NK-92 (cell line): ENCODE data around the gene ASMTL.
"Not testable (repeated sequence)": the region's sequence is repeated elsewhere in the genome, so short reads cannot be mapped to it uniquely, and the experiment has no call there.

ENCODE experiments used
- DNase-seq: peaks from one replicate; lab custom pipeline; 2025; ENCODE audit not compliant: unreplicated experiment; lab: John Stamatoyannopoulos, UW

The ASMTL gene

GRCh38 chrX:1416327-1416784, 36.4 kb downstream of the ASMTL start:
- DNase-seq: no peak

GRCh38 chrX:1412551-1413161, 40.1 kb downstream of the ASMTL start:
- DNase-seq: no peak

- DNase-seq: no peak
Observed at GRCh38 chrX:1411326-1411725, 41.4 kb downstream of the ASMTL start.

- no peak for DNase-seq
Observed at GRCh38 chrX:1407035-1407434, 45.7 kb downstream of the ASMTL start.

- DNase-seq: not testable (repeated sequence)
Observed at GRCh38 chrX:1405769-1406168, 46.9 kb downstream of the ASMTL start.

- not testable (repeated sequence) for DNase-seq
Observed at GRCh38 chrX:1403867-1404266, 48.8 kb downstream of the ASMTL start.

- no peak for DNase-seq
Observed at GRCh38 chrX:1403228-1403627, 49.5 kb downstream of the ASMTL start.

GRCh38 chrX:1401611-1402430, 50.9 kb downstream of the ASMTL start:
- DNase-seq: no peak

- no peak for DNase-seq
Observed at GRCh38 chrX:1400742-1401471, 51.8 kb downstream of the ASMTL start.

GRCh38 chrX:1400049-1400448, 52.7 kb downstream of the ASMTL start:
- DNase-seq: no peak

- no peak for DNase-seq
Observed at GRCh38 chrX:1398431-1399340, 54.0 kb downstream of the ASMTL start.

- DNase-seq: no peak
Observed at GRCh38 chrX:1397441-1398270, 55.1 kb downstream of the ASMTL start.

GRCh38 chrX:1397001-1397400, 55.7 kb downstream of the ASMTL start:
- no peak for DNase-seq

GRCh38 chrX:1395646-1396216, 57.0 kb downstream of the ASMTL start:
- no peak for DNase-seq

GRCh38 chrX:1394731-1395501, 57.8 kb downstream of the ASMTL start:
- no peak for DNase-seq

GRCh38 chrX:1393871-1394615, 58.7 kb downstream of the ASMTL start:
- DNase-seq: no peak

GRCh38 chrX:1392376-1393068, 60.2 kb downstream of the ASMTL start:
- no peak for DNase-seq
